Right atrium auricular region (tissue), 2 donors: ENCODE data around the gene CADPS. TPM values are rescaled to one million over a fixed set of nuclear protein-coding genes. Genes with fewer than 3 reads are reported as not detected.

Experiments
- DNase-seq: peaks from one replicate; pipeline ENCODE4 v3.0.0-alpha.2; 2019; ENCODE audit warnings: low spot score
- H3K27ac ChIP-seq, 2 donors: fragments of 200-600 bp; sonication (generic); 1 replicate in 1 of 2; 2 replicates in 1 of 2; pipeline ENCODE4 v1.5.1; 2016 to 2019
- H3K27me3 ChIP-seq, 2 donors: fragments of 200-600 bp; sonication (generic); one replicate each; pipeline versions ENCODE4 v1.5.1 to v1.6.0; 2017 to 2019
- H3K36me3 ChIP-seq: fragments of 200-600 bp; sonication (generic); one replicate; pipeline ENCODE4 v1.5.1; 2016
- H3K4me1 ChIP-seq, 2 donors: fragments of 200-600 bp; sonication (generic); one replicate each; pipeline versions ENCODE4 v1.5.1 to v1.6.0; 2017 to 2019
- H3K4me3 ChIP-seq, 2 donors: fragments of 200-600 bp; sonication (generic); 1 replicate in 1 of 2; 2 replicates in 1 of 2; pipeline ENCODE4 v1.5.1; 2017 to 2019; ENCODE audit warnings: mild to moderate bottlenecking in 1 of 2, moderate library complexity in 1 of 2
- H3K9me3 ChIP-seq, 2 donors: fragments of 200-600 bp; sonication (generic); one replicate each; pipeline ENCODE4 v1.5.1; 2019
- CTCF ChIP-seq, 2 donors: fragments of 200-600 bp; sonication (generic); IDR thresholded peaks; one replicate each; pipeline ENCODE4 v1.5.1; 2019; ENCODE audit warnings: antibody characterized with exemption in 2 of 2
- total RNA-seq, 2 donors: library from RNA; depleted of rRNA; stranded (reverse); fragments of >200 nt; gene quantifications; one replicate each; pipeline ENCODE4 v1.1.0, GENCODE V29; 2016

CADPS gene
- total RNA-seq, 2 donors from 2014 or later = 16.1 to 48.2 TPM

- Histone ChIP-seq H3K4me3 (no peak overlapping the region), H3K9me3 (no peaks in the 10 kb centered on the region), H3K36me3 (no peaks in the 10 kb centered on the region), H3K27me3 (no peaks in the 10 kb centered on the region), H3K27ac (no peak overlapping the region), H3K4me1 (no peaks in the 10 kb centered on the region)
- no peak for DNase-seq
- no peak for TF ChIP-seq CTCF (IDR thresholded peaks at IDR 0.05)
Observed at GRCh38 chr3:62493109-62493801, 382.0 kb downstream of the CADPS start.

DNA sequence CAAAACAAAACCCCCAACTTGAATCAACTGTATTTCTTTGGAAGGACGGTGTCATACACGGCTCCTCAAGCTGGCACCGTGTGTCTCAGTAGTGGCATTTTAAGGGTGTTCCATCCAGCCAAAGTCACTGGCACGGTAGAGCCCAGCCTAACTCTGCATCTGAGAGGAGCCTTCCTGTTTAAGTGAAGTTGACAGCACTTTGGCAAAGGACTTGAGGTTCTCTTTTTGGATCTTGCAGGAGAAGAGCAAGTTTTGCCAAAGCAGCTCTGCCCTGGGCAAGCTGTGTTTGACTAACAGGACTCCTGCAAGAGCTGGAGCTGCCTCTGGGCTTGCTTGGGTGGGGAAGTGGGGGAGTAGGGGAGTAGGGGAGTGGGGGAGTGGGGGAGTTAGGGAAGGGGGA lies 392.3 kb downstream of the CADPS start:
- H3K4me3 ChIP-seq = no peak overlapping the region
- no peak for TF ChIP-seq CTCF (IDR thresholded peaks at IDR 0.05)
- no peak for DNase-seq
- no peaks in the 10 kb centered on the region for H3K9me3 ChIP-seq
- H3K27ac ChIP-seq = no peak overlapping the region
- H3K36me3 ChIP-seq = no peaks in the 10 kb centered on the region
- no peaks in the 10 kb centered on the region for H3K4me1 ChIP-seq
- no peaks in the 10 kb centered on the region for H3K27me3 ChIP-seq

DNA sequence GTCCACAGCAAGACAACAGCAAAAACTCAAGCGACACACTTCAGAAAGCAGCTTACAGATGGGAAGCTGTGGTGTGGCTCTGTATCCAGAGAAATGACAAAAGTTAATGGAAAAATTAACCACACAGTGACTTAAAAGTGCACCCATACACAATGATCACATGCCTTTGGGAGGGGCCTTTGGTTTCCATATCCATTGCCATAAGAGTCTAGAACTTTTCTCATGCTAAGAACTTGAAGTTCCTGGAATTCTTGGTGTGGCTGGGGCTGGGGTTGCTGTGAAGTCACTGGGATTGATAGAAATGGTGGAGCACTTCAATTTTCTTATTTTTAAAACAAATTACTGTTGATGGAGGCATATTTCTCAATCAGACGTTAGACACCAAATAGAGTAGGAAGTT lies 393.3 kb downstream of the CADPS start:
- DNase-seq = no peak
- no peak for TF ChIP-seq CTCF (IDR thresholded peaks at IDR 0.05)
- H3K36me3 ChIP-seq = no peaks in the 10 kb centered on the region
- H3K27ac ChIP-seq = no peak overlapping the region
- no peaks in the 10 kb centered on the region for H3K27me3 ChIP-seq
- H3K4me1 ChIP-seq = no peaks in the 10 kb centered on the region
- no peak overlapping the region for H3K4me3 ChIP-seq
- H3K9me3 ChIP-seq = no peaks in the 10 kb centered on the region

GRCh38 chr3:62480056-62480455 lies 395.2 kb downstream of the CADPS start:
- no peaks in the 10 kb centered on the region for H3K27me3 ChIP-seq
- no peaks in the 10 kb centered on the region for H3K4me1 ChIP-seq
- DNase-seq = no peak
- H3K27ac ChIP-seq = no peak overlapping the region
- H3K36me3 ChIP-seq = no peaks in the 10 kb centered on the region
- TF ChIP-seq CTCF (IDR thresholded peaks at IDR 0.05) = no peak
- H3K4me3 ChIP-seq = no peak overlapping the region
- no peaks in the 10 kb centered on the region for H3K9me3 ChIP-seq

GRCh38 chr3:62479326-62479725 lies 395.9 kb downstream of the CADPS start:
- no peak overlapping the region for H3K4me3 ChIP-seq

More at GRCh38 chr3:62479326-62479725, 395.9 kb downstream of the CADPS start:
- Histone ChIP-seq H3K27me3 (no peaks in the 10 kb centered on the region), H3K4me1 (no peaks in the 10 kb centered on the region), H3K9me3 (no peaks in the 10 kb centered on the region), H3K27ac (no peak overlapping the region), H3K36me3 (no peaks in the 10 kb centered on the region)
- TF ChIP-seq CTCF (IDR thresholded peaks at IDR 0.05) = no peak
- DNase-seq = no peak
